Occipital lobe (tissue), 2 donors: Measurements from ENCODE around the gene KLHL21. TPM values are rescaled to one million over a fixed set of nuclear protein-coding genes. Genes with fewer than 3 reads are reported as not detected.

Experiments used
- DNase-seq: peaks from one replicate; lab custom pipeline; 2025; lab: John Stamatoyannopoulos, UW
- total RNA-seq: library from RNA; depleted of rRNA; stranded (reverse); fragments of >200 nt; gene quantifications from one replicate; pipeline ENCODE4 v1.2.3, GENCODE V29; 2014

The KLHL21 gene
- total RNA-seq, 1 donor from 2014 or later: 8.7 TPM

DNA sequence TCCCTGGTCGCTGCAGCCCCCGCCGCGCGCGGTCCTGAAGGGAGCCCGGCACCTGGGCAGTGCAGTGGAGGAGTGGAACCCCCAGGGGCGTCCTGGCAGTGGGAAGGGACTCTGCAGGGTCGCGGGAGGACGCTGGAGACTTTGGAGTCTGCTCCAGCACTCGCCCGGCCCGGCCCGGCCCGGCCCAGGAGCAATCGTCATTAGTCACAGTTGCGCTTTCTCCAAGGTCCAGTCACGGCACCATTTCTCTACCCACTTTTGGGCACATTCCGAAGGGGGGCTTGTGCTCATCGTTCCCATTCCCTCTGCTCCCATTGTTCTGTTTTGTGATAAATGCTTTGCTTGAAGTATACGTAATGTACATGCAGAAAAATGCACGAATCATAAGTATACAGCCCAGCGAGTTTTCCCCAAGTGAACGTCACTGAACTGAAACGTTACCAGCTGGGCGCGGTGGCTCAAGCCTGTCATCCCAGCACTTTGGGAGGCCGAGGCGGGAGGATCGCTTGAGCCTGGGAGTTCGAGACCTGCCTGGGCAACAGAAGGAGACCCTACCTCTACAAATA, 23.0 kb upstream of the KLHL21 start:
- no peak for DNase-seq

DNA sequence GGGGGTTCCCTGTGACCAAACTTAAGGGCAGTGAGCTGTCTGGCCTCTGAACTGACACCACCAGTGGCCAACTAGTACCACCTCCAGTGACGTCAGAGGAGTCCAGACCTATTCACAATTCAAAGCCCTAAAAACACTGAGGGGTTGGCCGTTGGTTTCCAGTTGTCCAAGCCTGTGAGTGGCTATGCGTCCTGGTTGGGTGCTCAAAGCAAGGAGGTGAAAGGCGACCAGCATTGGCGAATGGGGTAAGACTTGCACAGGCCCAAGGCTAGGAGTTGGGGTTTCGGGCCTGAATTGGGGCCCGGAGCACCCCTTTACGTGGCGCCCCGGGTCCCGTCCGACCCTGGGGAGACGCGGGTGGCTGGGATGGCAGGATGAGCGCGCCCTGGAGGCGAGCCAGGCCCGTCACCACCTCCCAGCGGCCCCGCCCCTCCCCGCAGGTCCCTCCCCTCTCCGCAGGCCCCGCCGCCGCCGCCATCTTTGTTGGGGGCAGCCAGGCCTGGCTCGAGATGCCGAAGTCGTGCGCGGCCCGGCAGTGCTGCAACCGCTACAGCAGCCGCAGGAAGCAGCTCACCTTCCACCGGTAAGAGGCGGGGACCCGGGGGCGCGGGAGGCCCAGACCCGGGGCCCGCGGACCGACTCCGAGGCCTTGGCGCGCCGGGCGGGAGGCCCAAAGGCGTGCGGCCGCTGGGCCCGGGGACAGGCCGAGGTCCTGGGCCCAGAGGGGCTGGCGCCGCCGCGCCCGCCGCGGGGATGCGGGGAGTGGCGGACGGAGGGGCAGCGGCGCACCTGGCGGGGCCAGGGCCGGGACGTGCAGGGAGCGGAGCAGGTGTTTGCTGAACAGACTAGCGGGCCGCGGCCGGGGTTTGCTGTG, 22.3 kb upstream of the KLHL21 start, which contains the start of gene THAP3:
TSS of gene THAP3 (plus strand) at position 159 of the 874 bp plus-strand sequence. CDS start at position 510, 351 bp downstream.
- DNase-seq: peak; percentile 83

DNA sequence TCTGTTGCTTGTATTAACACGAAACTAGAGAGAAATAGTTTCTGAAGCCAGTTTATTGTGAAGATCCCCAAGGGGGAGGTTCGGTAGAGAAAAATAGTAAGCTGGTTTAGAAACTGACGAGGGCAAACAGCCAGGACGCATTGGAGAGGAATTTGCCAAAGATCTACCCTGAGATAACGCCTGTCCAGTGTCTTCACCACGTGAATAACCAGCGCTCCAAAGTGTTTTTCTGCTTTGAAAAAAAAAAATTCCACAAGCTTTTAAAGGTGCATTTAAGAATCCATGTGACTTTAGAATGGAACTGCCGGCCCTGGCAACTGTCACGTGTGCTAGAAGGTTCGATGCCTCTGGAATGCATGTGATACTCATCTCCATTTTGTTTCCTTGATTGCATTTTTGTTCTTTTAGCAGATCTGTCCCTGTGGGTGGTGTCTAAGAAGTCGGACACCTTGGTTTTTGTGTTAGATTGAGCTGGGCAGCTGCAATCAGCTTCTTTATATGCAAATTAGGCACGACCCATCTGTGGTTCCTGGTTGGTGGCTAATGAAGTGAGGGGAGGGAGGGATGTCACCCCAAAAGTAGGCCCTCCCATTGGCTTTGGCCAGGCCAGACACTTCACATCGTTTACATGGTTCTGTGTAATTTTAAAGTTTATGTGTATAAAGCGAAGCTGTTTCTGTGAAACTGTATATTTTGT, 20.7 kb upstream of the KLHL21 start:
- DNase-seq: no peak

DNA sequence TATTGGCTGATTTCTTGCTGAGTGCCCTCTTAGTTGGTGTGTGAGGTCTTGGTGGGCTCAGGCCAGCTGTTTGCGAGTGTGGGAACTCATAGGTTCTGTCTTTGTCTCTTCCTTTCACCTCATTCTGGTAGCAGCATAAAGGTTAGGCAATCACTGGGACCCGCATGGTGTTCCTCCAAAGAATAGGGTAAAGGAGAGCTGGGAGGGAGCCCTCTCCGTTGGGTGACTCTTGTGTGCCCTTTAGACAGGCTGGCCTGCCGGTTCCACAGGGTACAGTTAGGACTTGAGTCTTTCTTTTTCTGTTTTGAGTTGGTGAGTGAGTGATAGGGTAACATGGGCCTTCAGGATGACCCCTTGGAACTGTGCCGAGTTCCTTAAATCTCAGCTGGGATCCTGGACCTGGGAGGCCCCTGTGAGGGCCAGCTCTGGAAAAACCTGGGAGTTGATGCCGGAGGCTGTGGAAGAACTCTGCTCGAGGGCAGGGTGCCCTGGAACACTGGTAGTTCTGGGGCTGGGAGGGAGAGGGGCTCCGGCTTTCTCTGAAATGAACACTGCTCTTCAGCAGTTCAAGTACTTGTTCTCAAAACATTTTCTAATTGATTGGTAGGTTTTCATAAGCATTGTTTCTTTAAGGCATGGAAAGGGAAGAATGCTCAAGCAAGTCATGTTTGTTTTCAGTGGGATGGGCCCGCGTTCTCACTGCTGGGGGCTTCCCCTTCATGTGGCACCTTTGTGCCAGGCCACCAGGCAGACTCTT, 19.9 kb upstream of the KLHL21 start:
- DNase-seq: no peak

DNA sequence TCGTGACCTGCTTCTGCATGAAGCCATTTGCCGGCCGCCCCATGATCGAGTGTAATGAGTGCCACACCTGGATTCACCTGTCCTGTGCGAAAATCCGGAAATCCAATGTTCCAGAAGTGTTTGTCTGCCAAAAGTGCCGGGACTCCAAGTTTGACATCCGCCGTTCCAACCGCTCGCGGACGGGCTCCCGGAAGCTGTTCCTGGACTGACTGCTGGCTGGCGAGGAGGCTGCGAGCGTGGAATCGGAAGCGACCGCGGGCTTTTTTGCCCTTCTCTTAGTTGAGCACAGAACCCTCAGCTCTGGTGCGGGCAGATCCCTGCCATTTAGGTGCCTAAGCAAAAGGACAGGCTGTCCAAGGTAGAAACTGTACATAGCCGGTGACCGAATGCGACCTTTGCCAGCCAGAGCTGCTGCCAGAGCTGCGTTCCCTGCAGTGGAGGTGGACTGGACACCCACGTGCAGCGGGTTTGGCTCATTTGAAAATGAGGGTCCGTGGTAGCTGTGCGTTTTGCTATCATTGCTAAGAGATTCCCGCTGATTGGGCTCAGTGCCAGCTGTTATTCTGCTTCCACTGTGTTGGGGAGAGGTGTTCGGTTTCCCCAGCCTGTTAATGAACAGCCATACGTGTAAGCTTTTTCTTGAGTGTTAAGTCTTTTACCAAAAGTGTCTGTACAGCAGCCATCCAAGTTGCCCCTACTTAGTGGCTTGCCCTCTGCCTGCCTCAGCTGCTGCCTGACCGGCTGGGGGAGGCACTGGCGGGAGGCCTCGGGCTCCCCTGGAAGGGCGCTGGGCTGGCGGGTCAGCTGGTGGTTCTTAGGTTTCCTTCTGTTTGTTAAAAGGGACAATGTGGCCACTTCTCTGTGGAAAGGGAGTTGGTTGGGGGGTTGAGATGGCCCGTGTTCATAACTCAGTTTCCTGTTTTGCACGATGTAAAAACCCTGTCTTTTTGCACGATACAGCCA, 19.0 kb upstream of the KLHL21 start:
- no peak for DNase-seq

DNA sequence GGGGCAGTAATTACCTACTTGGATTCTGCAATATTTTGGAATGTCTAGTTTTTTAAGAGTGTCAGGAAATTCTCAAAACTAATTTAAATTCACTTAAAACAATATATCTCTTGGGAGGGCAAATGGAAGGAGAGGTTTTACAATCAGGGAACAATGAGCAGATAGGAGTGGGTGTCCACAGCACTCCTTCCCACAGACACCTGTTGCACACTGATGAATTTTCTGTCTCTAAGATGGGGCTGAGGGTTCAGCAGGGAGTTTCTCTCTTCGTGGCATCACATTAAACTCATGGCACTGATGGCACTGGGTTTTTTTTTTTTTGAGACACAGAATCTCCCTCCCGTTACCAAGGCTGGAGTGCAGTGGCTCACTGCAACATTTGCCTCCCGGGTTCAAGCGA, 16.4 kb upstream of the KLHL21 start:
- DNase-seq: no peak

DNA sequence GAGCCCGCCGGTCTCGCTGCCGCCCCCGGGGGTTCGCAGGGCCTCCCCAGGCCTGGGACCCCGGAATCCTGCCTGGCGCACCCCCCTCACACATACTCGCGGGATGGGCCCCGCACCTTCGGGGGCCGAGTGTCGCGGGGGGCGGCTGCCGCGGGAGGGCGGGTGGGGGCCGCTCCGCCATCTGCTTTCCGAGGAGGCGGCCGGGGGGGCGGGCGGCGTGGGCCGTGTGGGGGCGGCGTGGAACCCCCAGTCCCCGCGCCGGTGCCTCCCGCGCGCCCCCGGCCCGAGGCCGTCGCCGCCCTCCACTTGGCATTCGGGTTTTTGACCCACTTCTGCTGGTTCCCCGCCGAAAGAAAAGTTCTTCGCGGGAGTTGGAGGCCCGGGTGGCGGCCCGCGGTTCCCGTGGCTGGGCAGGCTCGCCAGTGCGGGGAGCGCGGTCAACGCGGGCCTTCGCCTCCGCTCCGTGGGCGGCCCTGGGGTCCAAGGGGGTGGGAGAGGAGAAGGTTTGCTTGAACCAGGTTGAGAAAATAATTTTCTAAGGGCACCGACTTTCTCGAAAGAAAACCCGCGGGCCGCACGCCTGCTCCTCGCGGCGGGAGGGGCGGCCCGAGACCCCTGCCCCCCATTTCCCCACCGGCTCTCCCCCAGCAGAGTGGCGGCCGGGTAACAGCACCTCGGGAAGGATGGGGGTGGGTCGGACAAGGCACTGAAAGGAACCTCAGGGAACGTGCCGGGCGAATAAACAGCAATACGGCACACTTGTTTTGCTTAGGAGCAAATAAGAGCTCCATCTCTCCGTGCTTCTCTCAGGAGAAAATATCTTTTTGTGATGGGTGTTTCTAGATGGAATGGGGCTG, 12.5 kb upstream of the KLHL21 start:
- no peak for DNase-seq

DNA sequence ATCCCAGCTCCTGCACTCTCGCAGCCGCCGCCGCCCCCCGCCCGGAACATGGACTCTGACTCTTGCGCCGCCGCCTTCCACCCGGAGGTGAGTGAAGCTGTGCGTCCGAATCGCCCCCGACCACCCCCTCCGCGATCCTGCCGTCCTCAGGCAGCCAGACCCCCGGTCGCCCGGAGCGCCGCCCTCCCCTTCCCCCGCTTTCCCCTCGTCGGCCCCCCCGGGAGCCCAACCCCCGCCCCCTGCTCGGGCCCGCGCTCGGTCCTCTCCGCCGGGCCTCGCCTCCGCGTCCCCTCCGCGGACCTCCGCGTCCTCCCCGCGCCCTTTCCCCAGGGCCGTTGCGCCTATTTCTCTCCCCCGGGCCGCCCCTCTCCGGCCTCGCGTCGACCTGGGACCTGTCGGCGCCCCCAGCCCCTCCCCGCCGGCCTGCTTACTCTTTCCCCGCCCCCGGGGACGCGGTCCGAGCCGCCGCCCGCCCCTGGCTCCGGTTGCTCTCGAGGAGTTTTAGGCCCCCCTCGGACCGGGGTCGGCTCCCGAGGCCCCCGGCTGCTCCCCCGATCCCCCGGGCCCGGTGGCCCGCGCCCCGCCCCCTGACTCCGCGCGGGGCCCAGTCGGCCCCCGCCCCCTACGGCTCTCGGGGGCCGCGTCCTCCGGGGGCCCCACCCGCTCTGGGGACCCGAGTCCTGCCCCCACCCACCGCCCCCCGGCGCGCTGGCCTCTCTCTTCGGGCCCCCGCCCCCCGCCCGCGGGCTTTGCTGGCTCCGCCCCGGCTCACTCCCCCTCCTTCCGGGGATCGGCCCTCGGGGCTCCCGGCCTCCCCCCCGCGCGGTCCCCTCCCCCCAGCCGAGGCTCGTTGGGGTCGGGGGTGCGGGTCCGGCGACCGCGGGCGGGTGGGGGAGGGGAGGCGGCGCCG, 11.6 kb upstream of the KLHL21 start:
- DNase-seq: no peak

DNA sequence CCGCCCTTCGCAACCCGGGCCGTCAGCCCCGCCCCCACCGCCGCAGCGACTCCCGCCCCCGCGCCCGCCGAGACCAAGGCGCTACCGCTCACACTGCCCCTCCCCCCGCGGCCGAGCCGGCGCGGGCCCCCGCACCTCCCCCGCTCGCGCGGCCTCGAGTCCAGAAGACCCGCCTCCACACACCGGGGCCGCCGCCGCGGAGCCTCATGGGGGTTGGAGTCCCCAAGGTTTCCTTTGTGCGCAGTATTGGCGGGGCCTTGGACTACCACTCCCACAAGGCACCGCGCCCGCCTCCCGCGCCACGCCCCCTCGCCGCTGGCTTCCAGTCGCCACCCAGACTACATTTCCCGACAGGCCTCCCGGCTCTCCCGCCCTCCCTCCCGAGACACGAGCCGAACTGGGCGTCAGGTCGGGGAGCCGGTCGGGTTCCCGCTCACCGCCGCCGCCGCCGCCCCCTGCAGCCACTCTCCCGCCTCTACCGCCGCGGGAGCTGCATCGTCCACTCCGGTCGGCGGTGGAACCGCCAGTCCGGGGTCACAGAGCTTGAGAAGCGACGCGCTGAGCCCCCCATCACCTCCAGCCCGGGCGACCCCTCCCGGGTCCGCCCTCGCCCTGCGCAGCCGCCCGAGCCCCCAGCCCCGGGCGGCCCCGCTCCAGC, 10.8 kb upstream of the KLHL21 start, which contains the start of gene PHF13:
TSS of gene PHF13 (plus strand) at position 371 of the 658 bp plus-strand sequence. CDS start 336 bp downstream, outside the sequence.
- DNase-seq: peak; percentile 99

DNA sequence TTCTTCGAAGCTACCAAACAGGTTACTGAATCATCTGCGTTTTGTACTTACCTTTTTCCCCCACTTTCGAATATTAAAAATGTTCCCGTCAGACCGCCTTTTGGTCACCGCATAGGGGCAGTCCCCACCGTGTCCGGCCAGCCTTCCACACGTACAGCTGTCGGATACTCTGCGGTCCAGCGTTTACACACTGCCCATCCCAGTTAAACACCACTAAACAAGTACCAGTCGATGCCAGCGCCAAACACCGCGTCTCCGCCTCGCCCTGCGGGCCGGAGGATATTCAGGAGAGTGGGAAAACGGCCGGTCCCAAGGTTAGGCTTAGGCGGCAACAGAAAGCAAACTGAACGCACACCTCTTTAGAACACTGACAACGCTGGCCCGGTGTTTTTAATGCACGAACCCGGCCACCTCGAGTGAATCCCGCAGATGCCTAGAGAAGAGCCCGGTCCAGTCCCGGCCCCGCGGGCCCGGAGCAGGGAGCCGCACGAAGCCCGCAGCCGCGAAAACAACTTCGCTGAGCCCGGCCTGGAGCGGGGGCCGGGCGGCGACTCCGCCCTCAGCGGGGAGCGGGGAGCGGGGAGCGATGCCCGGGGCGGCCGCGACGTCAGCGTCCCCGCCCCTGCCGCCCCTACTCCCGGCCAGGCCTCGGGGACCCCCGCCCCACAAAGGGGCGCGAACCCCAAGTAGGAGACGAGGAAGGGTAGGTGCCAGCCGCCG, 10.1 kb upstream of the KLHL21 start:
- no peak for DNase-seq

DNA sequence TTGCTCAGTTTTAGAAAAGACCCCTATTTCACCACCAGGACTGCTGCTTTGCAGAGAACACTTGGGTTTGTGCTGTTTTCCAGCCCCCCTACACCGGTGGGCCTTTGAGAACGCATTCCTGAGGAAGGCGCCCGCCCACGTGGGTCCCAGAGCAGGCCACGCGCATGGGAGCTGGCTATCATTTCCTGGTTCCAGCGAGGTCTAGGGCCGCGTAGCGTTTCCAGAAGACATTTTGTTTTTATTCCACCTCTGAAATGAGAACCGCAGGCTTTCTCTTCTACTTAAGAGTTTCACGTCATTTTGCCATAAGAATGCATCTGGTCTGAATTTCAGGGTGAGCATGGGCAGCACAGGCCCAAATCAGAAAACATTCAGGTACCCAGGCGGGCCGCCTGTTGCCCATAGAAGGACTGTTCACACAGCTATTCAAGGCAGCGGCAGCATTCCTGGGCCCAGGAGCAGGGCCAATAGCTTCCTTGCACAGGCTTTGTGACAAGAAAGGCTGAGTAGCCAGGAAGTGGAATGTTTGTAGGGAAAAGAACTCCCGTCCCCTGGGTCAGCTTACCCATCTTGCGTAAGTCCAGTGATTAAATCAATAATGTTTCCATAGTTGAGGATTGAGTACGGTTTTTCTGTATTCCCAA, 1.4 kb upstream of the KLHL21 start:
- peak; percentile 30 for DNase-seq

DNA sequence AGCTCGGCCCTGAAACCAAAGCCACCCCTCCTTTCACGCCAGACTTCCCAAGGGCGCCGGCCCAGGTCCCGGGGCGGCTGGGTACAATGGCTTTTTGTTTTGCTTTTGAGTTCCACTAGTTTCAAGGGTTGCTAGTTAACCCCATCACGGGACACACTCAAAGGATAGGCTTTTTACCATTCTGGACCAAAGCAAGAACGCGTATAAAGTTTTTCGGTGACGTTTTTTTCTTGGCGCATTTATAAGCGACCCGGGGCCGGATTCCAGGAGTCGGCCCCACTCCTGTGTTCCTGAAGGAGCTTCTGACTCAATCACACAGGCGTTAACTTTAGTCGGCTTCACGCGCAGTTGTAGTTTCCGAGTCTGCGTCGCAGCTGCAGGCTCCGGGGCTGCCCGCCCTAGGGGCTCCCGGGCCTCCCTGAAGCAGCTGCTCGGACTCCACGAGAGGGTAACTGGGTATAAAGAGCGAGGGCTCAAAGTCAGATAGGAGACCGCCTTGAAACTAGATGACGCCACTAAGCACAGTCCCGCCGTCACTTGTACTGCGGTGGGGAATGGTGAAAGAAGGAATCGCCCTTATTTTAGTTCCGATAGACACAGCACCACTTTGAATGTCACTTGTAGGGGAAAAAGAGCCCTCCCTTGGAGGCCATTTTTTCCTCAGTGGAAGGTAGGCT, 707 bp upstream of the KLHL21 start:
- peak; percentile 65 for DNase-seq

DNA sequence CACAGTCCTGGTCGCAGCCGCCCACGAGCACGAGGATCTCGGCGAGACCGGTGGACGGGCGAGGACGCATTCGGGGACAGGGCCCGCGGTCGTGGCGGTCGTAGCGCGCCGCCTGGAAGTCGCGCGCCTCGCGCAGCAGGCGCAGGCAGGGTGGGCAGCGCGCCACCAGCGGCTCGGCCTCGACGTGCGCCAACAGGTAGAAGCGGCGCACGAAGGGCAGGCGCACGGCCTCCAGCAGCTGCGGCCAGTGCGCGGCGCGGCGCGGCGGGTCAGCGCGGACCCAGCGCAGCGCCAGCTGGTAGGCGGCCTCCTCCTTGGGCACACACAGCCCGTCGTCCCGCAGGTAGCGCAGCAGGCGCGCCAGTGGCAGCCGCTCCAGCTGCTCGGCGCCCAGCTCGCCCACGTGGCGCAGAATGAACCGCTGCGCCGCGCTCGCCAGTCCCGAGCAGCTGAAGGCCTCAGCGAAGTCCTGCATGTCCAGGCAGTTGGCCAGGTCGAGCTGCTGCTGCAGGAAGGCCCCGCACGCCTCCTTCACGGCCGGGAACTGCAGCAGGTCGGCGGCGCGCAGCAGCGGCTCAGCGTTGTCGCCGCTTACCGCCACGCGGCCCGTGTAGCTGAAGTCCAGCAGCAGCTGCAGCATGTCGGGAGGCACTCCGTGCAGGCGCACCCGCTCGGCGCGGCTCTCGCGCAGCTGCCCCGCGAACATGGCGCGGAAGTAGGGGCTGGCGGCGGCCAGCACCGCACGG, 573 bp downstream of the KLHL21 start:
- peak; percentile 58 for DNase-seq

DNA sequence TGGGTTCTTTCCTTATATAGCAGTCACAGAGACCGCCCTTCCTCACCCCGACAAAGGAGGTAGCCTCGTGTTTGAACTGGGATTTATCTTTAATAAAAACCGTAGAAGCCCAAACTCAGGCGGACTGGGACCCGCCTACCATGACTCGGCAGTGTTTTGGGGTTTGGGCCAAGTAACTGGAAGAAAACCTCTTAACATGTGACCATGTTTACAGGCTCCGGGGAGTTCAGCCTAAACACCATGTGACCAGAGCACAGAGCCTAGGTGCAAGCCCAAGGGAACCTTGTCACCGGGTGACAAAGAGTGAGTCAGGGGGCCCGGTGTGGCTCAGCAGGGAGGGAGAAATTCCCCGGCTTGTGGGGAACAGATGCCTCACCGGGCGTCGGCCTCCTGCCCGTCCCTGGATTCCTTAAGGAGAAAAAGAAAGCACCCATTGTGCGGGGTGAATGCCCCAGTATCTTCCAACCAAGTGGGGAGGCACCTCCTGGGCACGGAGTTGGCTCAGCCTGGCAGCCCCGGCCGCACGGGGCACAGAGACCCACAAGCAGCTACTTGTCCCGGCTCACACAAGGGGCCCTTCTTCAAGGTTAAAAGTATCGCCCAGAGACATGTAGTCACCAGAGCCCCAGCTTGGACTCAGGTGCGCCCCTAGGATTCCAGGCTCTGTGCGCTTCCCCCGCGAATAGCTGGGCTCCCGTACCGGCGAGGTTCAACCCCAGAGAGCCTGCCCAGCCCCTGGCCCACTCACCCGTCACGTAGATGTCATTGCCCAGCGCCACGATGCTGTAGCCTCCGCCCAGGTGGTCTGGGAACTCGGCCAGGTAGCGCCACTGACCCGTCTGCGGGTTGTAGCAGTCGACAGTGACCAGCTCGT, 1.4 kb downstream of the KLHL21 start:
- DNase-seq: peak; percentile 72
